Measurements from ENCODE around the gene PLD5.
A peak's percentile ranks its signal among the peaks of the same experiment; 100 is the strongest.
"Not testable (repeated sequence)": the region's sequence is repeated elsewhere in the genome, so short reads cannot be mapped to it uniquely, and the experiment has no call there.

The PLD5 gene

GRCh38 chr1:242398351-242398750 is 126.1 kb downstream of the PLD5 start:
- no peak for DNase-seq (ENCODE audit: low read depth)
- H3K4me3 ChIP-seq (ENCODE audit: control insufficient read depth, low read depth, low read length) = no peak overlapping the region
- TF ChIP-seq, protein P1, sequence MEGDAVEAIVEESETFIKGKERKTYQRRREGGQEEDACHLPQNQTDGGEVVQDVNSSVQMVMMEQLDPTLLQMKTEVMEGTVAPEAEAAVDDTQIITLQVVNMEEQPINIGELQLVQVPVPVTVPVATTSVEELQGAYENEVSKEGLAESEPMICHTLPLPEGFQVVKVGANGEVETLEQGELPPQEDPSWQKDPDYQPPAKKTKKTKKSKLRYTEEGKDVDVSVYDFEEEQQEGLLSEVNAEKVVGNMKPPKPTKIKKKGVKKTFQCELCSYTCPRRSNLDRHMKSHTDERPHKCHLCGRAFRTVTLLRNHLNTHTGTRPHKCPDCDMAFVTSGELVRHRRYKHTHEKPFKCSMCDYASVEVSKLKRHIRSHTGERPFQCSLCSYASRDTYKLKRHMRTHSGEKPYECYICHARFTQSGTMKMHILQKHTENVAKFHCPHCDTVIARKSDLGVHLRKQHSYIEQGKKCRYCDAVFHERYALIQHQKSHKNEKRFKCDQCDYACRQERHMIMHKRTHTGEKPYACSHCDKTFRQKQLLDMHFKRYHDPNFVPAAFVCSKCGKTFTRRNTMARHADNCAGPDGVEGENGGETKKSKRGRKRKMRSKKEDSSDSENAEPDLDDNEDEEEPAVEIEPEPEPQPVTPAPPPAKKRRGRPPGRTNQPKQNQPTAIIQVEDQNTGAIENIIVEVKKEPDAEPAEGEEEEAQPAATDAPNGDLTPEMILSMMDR (conservative IDR thresholded peaks at IDR 0.05; ENCODE audit: control insufficient read depth, insufficient read depth, low read depth, low read length) = no peak

DNA sequence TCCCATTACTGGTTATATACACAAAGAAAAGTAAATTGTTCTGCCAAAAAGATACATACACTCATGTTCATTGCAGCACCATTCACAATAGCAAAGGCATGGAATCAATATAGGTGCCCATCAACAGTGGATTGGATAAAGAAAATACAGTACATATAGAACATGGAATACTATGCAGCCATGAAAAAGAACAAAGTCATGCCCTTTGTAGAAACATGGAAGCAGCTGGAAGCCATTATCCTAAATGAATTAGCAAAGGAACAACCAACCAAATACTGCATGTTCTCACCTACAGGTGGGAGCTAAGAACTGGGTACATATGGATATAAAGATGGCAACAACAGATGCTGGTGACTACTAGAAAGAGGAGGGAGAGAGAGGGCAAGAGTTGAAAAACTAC is 132.6 kb downstream of the PLD5 start:
- no peak for DNase-seq (ENCODE audit: low read depth)
- H3K4me3 ChIP-seq (ENCODE audit: control insufficient read depth, low read depth, low read length) = no peak overlapping the region
- TF ChIP-seq, protein P1 (conservative IDR thresholded peaks at IDR 0.05; ENCODE audit: control insufficient read depth, insufficient read depth, low read depth, low read length) = no peak

- not testable (repeated sequence) for H3K4me3 ChIP-seq (ENCODE audit: control insufficient read depth, low read depth, low read length); DNase-seq (ENCODE audit: low read depth)
Observed at GRCh38 chr1:242376121-242376520, 148.4 kb downstream of the PLD5 start.

- peak; percentile 58 for DNase-seq (ENCODE audit: low read depth)
- H3K4me3 ChIP-seq (ENCODE audit: control insufficient read depth, low read depth, low read length) = not testable (repeated sequence)
Observed at GRCh38 chr1:242350446-242350845, 174.1 kb downstream of the PLD5 start.

DNA sequence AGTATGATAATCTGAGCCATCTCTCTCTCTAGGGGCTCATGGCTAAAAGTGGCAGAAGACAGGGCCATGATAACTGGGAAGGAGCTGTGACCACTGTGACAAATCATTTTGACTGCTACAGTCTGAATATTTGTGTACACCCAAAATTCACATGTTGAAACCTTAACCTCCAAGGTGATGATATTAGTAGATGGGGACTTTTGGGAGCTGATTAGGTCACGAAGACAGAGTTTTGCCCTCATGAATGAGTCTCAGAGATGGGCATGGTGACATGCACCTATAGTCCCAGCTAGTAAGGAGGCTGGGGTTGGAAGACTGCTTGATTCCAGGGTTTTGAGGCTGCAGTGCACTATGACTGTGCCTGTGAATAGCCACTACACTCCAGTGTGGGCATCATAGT is 174.9 kb downstream of the PLD5 start:
- H3K4me3 ChIP-seq (ENCODE audit: control insufficient read depth, low read depth, low read length) = no peak overlapping the region
- TF ChIP-seq, protein P1 (conservative IDR thresholded peaks at IDR 0.05; ENCODE audit: control insufficient read depth, insufficient read depth, low read depth, low read length) = no peak
- DNase-seq (ENCODE audit: low read depth) = no peak

DNA sequence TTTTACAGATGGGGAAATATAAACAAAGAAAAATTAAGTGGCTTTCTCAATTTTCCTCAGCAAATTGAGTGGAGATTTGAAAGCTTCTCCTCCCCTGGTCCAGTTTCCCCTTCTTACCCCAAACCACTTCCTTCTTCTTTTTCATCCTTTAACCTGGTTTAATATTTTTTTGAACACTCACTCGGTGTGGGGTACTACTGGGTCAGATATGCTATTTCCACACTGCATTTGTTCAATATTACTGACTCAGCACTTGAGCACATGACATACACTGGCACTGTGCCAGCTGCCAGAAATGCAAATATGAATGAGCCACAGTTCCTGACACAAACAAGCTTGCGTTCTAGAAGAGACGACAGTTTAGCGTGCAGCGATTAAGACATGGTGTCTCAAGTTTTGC is 193.6 kb downstream of the PLD5 start:
- H3K4me3 ChIP-seq (ENCODE audit: control insufficient read depth, low read depth, low read length); DNase-seq (ENCODE audit: low read depth): not testable (repeated sequence)

DNA sequence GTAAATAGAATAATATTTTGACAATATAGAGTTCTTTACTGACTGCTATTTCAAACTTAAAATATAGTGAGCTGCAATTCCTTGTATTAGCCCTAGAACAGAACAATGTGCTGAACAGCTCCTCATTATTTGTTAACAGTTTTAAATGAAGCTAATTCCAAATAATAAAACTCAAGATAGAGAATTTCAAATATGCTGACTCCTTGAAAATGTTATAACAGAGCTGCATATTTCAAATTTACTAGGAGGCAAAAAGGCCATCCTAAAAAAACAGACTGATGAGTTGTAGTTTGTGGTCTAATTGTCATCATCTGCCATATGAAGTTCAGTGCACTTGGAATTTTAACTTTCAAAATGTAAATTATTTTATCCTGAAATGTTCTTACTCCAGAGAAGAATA is 197.1 kb downstream of the PLD5 start:
- not testable (repeated sequence) for DNase-seq (ENCODE audit: low read depth); H3K4me3 ChIP-seq (ENCODE audit: control insufficient read depth, low read depth, low read length)

DNA sequence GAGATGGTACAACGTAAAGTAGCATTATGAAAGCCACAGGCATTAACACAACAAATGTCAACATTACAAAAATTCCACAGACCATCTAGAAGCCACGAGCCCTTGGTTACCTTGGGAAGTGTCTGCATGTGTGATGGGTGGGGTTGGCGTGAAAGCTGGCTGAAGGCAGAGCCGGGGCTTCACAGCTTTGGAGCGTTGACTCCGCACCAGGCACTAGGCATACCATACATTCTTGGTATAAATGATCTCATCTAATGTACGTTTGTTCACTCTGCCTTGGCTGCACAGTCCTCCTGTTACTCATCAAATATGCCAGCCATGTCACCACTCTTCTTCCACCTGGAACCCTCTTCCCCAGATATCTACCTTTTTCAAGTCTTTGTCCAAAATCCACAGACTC is 202.5 kb downstream of the PLD5 start:
- DNase-seq (ENCODE audit: low read depth) = peak; percentile 22
- not testable (repeated sequence) for H3K4me3 ChIP-seq (ENCODE audit: control insufficient read depth, low read depth, low read length)

DNA sequence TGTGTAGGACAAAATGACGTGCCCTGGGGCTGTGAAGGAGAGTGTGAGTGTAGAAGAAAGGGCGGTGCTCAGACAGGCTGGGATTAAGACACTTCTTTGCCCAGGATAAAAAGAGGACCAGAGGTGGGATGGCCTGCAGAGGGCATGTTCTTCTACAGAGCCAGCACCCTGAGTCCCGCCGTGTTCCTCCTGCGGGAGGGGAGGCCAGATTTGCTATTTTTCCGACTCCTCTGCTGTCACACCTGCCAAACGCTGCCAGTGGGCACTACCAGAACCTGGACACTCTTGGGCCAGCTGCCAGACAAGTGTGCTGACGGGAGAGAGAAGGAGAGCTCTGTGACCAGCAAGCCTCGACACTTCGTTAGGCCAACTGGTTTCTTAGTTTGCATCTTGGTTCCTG is 206.4 kb downstream of the PLD5 start:
- TF ChIP-seq, protein P1 (conservative IDR thresholded peaks at IDR 0.05; ENCODE audit: control insufficient read depth, insufficient read depth, low read depth, low read length) = no peak
- no peak overlapping the region for H3K4me3 ChIP-seq (ENCODE audit: control insufficient read depth, low read depth, low read length)
- DNase-seq (ENCODE audit: low read depth) = no peak

DNA sequence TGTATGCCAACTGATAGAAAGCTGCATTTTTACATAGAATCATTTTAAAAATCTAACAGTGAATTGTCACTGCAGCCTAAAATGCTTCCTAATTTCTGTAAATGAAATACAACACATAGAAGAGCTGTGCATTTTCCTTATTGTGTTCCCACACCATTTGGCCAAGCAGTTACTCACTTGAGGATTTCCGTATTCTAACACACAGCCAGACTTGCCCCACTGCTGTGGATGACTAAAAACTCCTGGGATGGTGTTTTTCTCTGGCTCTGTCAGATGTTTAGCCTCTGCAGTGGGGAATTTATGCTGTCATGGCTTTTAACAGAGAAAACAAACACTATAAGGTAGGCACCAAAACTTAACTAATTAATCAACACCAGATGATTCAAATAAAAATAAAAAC is 209.6 kb downstream of the PLD5 start:
- H3K4me3 ChIP-seq (ENCODE audit: control insufficient read depth, low read depth, low read length); DNase-seq (ENCODE audit: low read depth): not testable (repeated sequence)

DNA sequence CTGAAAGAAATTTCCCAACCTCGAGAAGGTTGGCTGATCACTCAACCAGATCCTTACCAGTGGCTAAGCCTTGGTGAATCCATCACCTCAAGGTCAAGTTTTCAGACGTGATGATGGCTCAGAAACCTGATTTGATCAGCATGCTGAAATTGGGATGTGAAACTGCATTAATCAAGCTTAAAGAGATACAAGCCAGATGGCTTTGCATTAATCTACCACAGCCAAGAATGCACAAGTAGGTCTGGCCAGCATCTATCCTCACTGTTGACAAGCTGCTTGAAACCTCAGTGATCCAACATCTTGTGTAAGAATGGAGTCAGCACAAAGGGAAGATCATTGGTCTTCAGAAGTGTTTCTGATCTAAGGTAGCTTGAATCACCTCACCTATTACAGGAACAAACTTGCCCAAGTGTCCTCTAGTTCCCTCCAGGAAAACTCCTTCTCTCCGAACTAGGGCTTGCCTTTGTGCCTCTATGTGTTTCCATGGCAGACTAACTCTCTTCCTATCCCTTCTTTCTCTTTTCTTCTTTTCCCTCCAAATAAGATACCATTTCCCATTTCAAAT is 210.3 kb downstream of the PLD5 start:
- not testable (repeated sequence) for H3K4me3 ChIP-seq (ENCODE audit: control insufficient read depth, low read depth, low read length); DNase-seq (ENCODE audit: low read depth)

DNA sequence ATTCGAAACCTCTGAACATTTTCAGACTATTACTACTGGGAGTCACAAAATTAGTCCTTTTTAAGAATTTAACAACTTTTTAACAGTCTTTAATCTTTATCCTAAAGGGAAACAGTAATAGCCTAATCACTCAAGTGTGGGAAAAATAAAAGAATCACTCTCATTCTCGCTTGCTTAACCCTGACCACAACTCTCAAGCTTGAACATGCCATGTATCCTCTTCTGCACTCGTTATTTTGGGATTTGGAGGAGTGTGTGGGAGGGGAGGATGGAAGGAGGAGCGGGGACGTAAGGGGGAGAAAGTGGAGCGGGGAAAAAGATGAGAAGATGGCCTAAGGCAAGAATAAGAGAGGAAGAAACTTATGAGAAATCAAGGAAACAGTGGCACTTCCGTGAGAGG is 215.8 kb downstream of the PLD5 start:
- not testable (repeated sequence) for DNase-seq (ENCODE audit: low read depth); H3K4me3 ChIP-seq (ENCODE audit: control insufficient read depth, low read depth, low read length)

- not testable (repeated sequence) for H3K4me3 ChIP-seq (ENCODE audit: control insufficient read depth, low read depth, low read length); DNase-seq (ENCODE audit: low read depth)
Observed at GRCh38 chr1:242293781-242294180, 230.7 kb downstream of the PLD5 start.

- H3K4me3 ChIP-seq (ENCODE audit: control insufficient read depth, low read depth, low read length); DNase-seq (ENCODE audit: low read depth): not testable (repeated sequence)
Observed at GRCh38 chr1:242288067-242288466, 236.4 kb downstream of the PLD5 start.

Measured in fibroblast of mammary gland (primary cell).